Measurements from ENCODE around the gene HDAC9. TPM values are rescaled to one million over a fixed set of nuclear protein-coding genes. Genes with fewer than 3 reads are reported as not detected.
A peak's percentile ranks its signal among the peaks of the same experiment; 100 is the strongest.

HDAC9 gene
- total and polyA plus RNA-seq, 8 donors: 1.3 to 12.3 (median 3.5) TPM

DNA sequence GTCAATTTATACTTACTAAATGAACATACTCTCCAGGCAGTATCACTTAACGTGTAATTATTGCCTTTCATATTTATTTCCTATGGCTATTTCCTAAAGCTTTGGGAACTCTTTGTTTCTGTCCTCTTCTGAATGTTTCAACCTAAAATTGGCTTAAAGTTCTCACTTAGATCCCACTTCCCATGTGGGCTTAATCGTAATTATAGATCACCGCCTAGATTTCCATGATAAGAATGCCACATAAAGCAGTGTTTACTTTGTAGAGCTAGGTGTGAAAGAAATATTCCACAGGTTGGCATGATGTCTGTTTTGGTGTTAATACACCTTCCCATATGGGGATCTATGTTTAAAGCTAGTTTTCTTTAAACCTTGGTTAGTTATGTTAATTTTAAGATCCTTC, 1.5 kb downstream of the HDAC9 start:
- H3K27ac ChIP-seq: no peak overlapping the region
- ATAC-seq (no peak), DNase-seq (no peak), FAIRE-seq (no peak)
- no peak overlapping the region for H3K4me3 ChIP-seq
- 52 to 55% methylated on average over 3 of the region's 3 CpGs for whole genome bisulfite sequencing, 2 donors
- no peaks in the 10 kb centered on the region for H3K36me3 ChIP-seq
- no peaks in the 10 kb centered on the region for H3K27me3 ChIP-seq
- TF ChIP-seq, protein P1, sequence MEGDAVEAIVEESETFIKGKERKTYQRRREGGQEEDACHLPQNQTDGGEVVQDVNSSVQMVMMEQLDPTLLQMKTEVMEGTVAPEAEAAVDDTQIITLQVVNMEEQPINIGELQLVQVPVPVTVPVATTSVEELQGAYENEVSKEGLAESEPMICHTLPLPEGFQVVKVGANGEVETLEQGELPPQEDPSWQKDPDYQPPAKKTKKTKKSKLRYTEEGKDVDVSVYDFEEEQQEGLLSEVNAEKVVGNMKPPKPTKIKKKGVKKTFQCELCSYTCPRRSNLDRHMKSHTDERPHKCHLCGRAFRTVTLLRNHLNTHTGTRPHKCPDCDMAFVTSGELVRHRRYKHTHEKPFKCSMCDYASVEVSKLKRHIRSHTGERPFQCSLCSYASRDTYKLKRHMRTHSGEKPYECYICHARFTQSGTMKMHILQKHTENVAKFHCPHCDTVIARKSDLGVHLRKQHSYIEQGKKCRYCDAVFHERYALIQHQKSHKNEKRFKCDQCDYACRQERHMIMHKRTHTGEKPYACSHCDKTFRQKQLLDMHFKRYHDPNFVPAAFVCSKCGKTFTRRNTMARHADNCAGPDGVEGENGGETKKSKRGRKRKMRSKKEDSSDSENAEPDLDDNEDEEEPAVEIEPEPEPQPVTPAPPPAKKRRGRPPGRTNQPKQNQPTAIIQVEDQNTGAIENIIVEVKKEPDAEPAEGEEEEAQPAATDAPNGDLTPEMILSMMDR (IDR thresholded peaks at IDR 0.05): no peak
- peaks cover 0 to 12% (median 0%) of the 10 kb centered on the region in 3 donors for H3K4me1 ChIP-seq
- intact Hi-C loops (cut with DNase I): no loop called here
- no peaks in the 10 kb centered on the region for H3K9me3 ChIP-seq

DNA sequence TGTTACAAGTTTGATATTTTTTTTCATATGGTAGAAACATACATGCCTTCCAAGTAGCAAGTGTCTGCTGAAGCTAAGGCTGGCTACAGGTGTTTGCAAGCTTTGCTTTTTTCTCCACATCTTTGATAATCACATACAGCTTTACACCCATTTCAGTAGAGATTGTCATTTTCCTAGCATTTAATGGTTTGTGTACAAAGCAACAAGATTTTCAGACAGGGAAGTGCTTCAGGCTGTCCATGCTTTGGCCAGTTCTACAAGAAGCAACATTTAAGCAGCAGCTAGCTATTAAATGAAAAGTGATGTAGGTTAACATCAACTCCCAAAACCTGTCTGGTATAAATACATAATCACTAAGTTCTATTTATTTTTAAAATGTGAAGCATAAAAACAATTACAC, 2.3 kb downstream of the HDAC9 start:
- intact Hi-C loops (cut with DNase I): no loop called here
- H3K27ac ChIP-seq: no peak overlapping the region
- no peaks in the 10 kb centered on the region for H3K36me3 ChIP-seq
- no peak for ATAC-seq
- H3K9me3 ChIP-seq: no peaks in the 10 kb centered on the region
- TF ChIP-seq, protein P1 (IDR thresholded peaks at IDR 0.05): no peak
- H3K4me3 ChIP-seq: no peak overlapping the region
- FAIRE-seq: no peak
- H3K4me1 ChIP-seq: peaks cover 0 to 12% (median 0%) of the 10 kb centered on the region in 3 donors
- no peak for DNase-seq
- no peaks in the 10 kb centered on the region for H3K27me3 ChIP-seq

DNA sequence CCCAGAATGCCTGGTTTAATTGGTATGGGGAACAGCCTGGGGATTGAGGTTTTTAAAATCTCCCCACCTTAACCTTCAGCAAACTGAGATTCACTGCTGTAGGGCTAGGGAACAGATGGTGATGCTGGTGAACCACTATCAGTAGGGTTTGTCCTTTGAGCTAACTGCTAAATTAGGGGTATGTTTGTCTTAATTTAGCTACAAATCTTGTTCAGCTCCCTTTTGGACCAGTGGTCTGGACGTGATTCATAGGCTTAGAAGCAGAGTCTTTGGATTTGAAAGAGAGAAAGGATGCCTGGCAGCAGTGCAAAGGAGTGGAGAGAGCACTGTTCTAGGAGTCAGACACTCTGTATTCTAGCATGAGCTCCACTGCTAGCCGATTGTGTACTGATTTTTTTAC, 2.8 kb downstream of the HDAC9 start:
- H3K27ac ChIP-seq: no peak overlapping the region
- TF ChIP-seq, protein P1 (IDR thresholded peaks at IDR 0.05): no peak
- H3K9me3 ChIP-seq: no peaks in the 10 kb centered on the region
- intact Hi-C loops (cut with DNase I): no loop called here
- no peaks in the 10 kb centered on the region for H3K36me3 ChIP-seq
- FAIRE-seq (no peak), DNase-seq (no peak), ATAC-seq (no peak)
- WGBS, 2 donors: 47 to 63% methylated on average over 2 of the region's 2 CpGs
- H3K4me3 ChIP-seq: no peak overlapping the region
- H3K4me1 ChIP-seq: peaks cover 0 to 12% (median 0%) of the 10 kb centered on the region in 3 donors
- no peaks in the 10 kb centered on the region for H3K27me3 ChIP-seq

DNA sequence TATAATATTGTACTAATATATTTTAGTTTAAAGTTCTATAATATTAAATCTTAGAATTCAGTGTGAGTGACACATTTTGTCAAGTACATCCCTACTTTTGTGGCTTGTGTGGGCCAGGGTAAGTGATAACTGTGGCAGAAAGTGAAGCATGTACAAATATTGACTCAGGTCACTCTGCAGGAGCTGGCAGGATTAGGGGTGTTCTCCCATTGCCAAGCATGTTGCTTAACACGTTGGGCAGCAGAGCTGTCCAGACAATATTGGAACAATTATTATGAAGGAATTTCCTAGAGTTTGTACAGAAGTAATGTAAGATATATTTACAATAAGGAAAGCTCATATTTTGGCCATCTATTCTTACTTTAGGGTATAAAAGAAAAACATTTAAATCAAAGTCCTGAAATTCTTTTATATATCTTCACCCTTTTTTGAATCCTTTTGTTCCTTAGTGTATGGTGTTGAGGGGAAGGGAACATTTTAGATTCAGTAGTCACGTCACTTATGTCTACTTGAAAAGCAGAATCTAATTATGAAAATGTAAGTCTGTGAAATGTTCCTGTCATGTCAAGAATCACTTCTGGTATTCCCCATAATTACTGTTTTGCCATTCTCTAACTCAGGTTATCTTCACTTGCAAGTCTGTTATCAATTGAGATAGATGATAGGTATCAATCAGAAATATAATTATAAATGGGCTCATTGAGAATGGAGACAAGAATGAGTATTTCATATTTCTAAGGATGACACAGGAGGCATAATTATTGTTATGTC, 4.0 kb downstream of the HDAC9 start:
- Histone ChIP-seq H3K4me1 (peaks cover 0 to 12% (median 0%) of the 10 kb centered on the region in 3 donors), H3K27ac (no peak overlapping the region), H3K4me3 (no peak overlapping the region), H3K27me3 (peaks cover 0 to 2% (median 0%) of the 10 kb centered on the region in 4 donors), H3K36me3 (no peaks in the 10 kb centered on the region), H3K9me3 (no peaks in the 10 kb centered on the region)
- no peak for FAIRE-seq
- TF ChIP-seq, protein P1 (IDR thresholded peaks at IDR 0.05): no peak
- intact Hi-C loops (cut with DNase I): no loop called here
- ATAC-seq: peak in 3 of 4 donors; percentile 62 to 83 (median 81)
- peak in 4 of 6 donors; percentile 14 to 28 (median 17) for DNase-seq
- 29 to 33% methylated on average over 2 of the region's 2 CpGs for WGBS, 2 donors

All from pancreas (tissue), 10 donors.